ENCODE measurements around the gene SH3BP4. TPM values are rescaled to one million over a fixed set of nuclear protein-coding genes. Genes with fewer than 3 reads are reported as not detected.
A peak's percentile ranks its signal among the peaks of the same experiment; 100 is the strongest.

Gene SH3BP4
- total RNA-seq, 1 donor from 2014 or later: 49.5 TPM

DNA sequence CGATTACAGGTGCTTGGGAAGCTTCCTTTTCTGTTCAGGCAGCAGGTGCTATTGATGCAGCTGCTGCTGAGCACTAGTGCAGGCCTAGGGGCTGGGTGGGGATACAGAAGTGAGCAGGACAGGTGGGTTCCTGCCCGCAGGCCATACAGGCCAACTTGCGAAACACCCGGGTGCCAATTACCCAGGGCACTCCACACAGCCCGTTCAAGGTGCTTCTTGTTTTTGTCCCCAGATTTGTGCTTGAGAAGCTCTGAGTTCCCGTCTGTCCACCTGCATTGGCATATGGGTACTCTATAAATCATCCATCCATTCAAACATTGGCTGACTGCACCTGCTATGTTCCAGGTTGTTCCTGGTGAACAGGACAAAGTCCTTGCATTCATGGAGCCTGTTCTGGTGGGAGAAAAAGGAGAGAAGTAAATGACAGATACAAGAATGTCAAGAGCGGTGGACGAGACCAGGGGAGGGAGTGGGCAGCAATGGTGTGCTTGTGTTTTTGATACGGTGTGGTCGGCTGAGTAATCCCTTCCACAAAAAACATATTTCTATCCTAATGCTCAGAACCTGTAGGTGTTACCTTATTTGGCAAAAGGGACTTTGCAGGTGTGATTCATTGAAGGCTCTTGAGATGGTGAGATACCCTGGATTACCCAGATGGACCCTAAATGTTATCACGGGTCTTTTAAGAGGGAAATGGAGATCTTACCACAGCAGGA lies 31.4 kb downstream of the SH3BP4 start:
- Mint-ChIP-seq H3K36me3 (peaks cover 14% of the 10 kb centered on the region), H3K4me1 (ENCODE audit: unreplicated experiment) (peaks cover 60% of the 10 kb centered on the region), H3K27ac (peak overlapping the region; percentile 81), H3K9me3 (no peaks in the 10 kb centered on the region), H3K27me3 (no peaks in the 10 kb centered on the region), H3K4me3 (peak overlapping the region; percentile 56)
- DNase-seq (ENCODE audit: extremely low spot score, unreplicated experiment): no peak
- TF ChIP-seq, protein P1, sequence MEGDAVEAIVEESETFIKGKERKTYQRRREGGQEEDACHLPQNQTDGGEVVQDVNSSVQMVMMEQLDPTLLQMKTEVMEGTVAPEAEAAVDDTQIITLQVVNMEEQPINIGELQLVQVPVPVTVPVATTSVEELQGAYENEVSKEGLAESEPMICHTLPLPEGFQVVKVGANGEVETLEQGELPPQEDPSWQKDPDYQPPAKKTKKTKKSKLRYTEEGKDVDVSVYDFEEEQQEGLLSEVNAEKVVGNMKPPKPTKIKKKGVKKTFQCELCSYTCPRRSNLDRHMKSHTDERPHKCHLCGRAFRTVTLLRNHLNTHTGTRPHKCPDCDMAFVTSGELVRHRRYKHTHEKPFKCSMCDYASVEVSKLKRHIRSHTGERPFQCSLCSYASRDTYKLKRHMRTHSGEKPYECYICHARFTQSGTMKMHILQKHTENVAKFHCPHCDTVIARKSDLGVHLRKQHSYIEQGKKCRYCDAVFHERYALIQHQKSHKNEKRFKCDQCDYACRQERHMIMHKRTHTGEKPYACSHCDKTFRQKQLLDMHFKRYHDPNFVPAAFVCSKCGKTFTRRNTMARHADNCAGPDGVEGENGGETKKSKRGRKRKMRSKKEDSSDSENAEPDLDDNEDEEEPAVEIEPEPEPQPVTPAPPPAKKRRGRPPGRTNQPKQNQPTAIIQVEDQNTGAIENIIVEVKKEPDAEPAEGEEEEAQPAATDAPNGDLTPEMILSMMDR (conservative IDR thresholded peaks at IDR 0.05): no peak

DNA sequence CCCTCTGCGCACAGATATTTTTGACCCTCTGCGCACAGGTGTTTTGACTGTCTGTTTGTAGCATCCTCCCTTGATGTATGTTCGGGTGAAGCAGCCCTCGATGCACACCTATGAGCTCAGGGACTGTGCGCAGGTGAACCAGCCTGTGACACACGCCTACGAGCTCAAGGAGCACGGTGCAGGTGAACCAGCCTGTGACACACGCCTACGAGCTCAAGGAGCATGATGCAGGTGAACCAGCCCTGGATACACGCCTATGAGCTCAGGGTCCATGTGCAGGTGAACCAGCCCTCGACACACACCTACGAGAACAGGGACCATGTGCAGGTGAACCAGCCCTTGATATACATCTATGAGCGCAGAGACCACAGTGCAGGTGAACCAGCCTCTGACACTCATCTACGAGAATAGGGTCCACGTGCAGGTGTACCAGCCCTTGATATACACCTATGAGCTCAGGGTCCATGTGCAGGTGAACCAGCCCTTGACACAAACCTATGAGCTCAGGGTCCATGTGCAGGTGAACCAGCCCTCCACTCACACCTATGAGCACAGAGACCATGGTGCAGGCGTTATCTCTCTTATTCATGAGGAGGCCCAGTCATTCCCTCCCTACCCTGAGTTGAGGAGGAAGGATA lies 33.9 kb downstream of the SH3BP4 start:
- Mint-ChIP-seq H3K27me3 (no peaks in the 10 kb centered on the region), H3K36me3 (peaks cover 5% of the 10 kb centered on the region), H3K27ac (no peak overlapping the region), H3K4me1 (ENCODE audit: unreplicated experiment) (peaks cover 43% of the 10 kb centered on the region), H3K9me3 (no peaks in the 10 kb centered on the region), H3K4me3 (no peak overlapping the region)
- no peak for DNase-seq (ENCODE audit: extremely low spot score, unreplicated experiment)
- TF ChIP-seq, protein P1 (conservative IDR thresholded peaks at IDR 0.05): no peak

DNA sequence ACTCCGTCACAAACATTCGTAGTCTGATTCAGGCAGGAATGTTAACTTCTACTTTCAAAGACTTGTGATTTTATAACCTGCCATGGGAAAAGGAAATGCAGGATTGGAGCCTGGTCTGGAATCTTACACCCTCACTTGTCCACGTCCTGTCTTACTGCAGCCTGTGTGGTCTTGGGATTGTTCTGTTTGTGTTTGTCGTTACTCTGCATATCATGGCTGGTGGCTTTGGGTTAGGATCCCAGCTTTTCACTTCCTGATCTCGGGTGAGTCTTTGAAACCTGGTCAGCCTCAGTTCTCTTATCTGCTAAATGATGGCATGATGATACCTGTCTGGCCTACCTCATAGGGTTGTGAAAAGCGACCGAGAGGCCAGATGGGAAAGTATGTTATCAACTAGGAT lies 34.6 kb downstream of the SH3BP4 start:
- peaks cover 39% of the 10 kb centered on the region for H3K4me1 Mint-ChIP-seq (ENCODE audit: unreplicated experiment)
- H3K27ac Mint-ChIP-seq: no peak overlapping the region

DNA sequence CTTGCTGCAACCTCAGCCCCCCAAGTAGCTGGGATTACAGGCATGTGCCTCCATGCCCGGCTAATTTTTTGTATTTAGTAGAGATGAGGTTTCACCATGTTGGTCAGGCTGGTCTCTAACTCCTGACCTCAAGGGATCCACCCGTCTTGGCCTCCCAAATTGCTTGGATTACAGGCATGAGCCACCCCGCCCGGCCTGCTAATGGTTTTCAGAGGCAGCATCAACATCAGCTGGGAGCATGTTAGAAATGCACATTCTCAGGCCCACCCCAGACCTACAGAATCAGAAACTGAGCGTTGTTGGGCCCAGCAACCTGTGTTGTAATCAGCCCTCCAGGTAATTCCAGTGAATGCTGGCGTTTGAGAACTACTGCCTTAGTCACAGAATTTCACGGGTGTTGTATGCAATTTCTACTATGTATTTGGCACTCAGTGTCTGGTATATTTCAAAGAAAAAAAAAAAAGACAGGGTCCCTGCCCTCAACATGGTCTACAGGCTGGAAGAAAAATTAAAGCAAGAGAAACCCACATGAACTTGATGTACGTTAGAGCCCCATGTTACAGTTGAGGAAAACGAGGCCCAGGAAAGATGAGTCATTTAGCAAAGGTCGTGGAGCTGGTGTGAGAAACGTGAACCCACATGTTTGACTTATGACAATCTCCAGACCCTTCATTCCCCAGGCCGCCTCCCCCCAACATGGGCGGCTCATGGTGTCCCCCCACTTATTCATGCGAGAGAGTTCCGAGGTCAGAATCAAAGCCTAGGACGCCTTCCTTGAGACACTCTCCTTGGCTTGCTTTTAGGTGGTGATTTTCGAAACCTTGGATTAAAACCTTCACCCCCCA lies 35.3 kb downstream of the SH3BP4 start:
- DNase-seq (ENCODE audit: extremely low spot score, unreplicated experiment): no peak
- TF ChIP-seq, protein P1 (conservative IDR thresholded peaks at IDR 0.05): no peak
- Mint-ChIP-seq H3K27ac (no peak overlapping the region), H3K36me3 (peaks cover 8% of the 10 kb centered on the region), H3K4me3 (no peak overlapping the region), H3K4me1 (ENCODE audit: unreplicated experiment) (peaks cover 35% of the 10 kb centered on the region), H3K9me3 (no peaks in the 10 kb centered on the region), H3K27me3 (no peaks in the 10 kb centered on the region)

More for the DNA sequence above, 34.6 kb downstream of the SH3BP4 start:
- TF ChIP-seq, protein P1 (conservative IDR thresholded peaks at IDR 0.05): no peak
- Mint-ChIP-seq H3K9me3 (no peaks in the 10 kb centered on the region), H3K27me3 (no peaks in the 10 kb centered on the region), H3K4me3 (no peak overlapping the region), H3K36me3 (peaks cover 8% of the 10 kb centered on the region)
- DNase-seq (ENCODE audit: extremely low spot score, unreplicated experiment): no peak

DNA sequence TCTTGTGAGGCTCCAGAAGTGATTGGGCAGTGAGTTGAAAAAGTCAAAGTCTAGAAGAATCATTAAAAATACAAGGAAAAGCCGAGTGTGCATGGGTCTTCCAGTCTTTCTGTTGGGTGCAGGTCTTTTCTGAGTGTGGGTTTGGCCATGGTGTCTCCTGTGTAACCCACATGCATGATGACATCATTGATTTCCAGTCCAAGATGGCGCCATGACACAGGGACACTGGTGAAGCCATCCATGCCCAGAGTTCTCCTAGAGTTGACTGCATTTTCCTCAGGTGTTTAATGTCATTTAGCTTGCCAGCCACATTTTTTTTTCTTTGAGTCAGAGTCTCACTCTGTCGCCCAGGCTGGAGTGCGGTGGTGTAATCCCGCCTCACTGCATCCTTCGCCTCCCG lies 35.9 kb downstream of the SH3BP4 start:
- no peaks in the 10 kb centered on the region for H3K9me3 Mint-ChIP-seq
- no peak overlapping the region for H3K27ac Mint-ChIP-seq
- TF ChIP-seq, protein P1 (conservative IDR thresholded peaks at IDR 0.05): no peak
- no peak overlapping the region for H3K4me3 Mint-ChIP-seq
- peaks cover 28% of the 10 kb centered on the region for H3K4me1 Mint-ChIP-seq (ENCODE audit: unreplicated experiment)
- peaks cover 8% of the 10 kb centered on the region for H3K36me3 Mint-ChIP-seq
- H3K27me3 Mint-ChIP-seq: no peaks in the 10 kb centered on the region
- DNase-seq (ENCODE audit: extremely low spot score, unreplicated experiment): no peak

Data from type B pancreatic cell (in vitro differentiated cells).